Stomach (tissue), 4 donors: ENCODE data around the gene GAL3ST2.

ENCODE experiments used
- POLR2AphosphoS5 ChIP-seq, 3 donors: sonication (generic); formaldehyde crosslinking; IDR thresholded peaks; one replicate each; pipeline ENCODE4 v1.6.1; 2016; ENCODE audit warnings: antibody characterized with exemption in 3 of 3
- TF ChIP-seq, protein P1 (sequence below), 7 experiments: fragments of 450-650 bp in 4 of 7; fragments of 200-600 bp in 3 of 7; sonication (generic) in 3 of 7; IDR thresholded peaks; one replicate each; pipeline ENCODE4 v1.5.1; 2016 to 2019; ENCODE audit warnings: antibody characterized with exemption in 7 of 7, control low read depth in 2 of 7, mild to moderate bottlenecking in 1 of 7

DNA sequence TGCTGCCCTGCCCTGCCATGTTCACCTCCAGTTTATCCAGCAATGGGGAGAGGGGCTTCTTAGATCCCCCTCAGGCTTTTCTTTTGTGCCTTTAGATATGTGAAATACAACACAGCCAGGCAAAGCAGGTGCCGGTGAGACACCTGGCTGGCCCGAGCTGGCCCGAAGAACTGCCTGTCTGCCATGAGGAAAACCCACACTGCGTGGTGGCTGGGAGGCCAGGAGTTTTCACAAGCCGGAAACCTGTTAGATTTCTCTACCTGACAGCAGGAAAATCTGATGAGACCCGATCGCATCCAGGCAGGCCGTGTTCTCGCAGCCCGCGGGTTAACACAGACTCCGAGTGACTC, 5.7 kb upstream of the GAL3ST2 start:
- TF ChIP-seq POLR2AphosphoS5 (IDR thresholded peaks at IDR 0.05), result no peak
- TF ChIP-seq, protein P1, sequence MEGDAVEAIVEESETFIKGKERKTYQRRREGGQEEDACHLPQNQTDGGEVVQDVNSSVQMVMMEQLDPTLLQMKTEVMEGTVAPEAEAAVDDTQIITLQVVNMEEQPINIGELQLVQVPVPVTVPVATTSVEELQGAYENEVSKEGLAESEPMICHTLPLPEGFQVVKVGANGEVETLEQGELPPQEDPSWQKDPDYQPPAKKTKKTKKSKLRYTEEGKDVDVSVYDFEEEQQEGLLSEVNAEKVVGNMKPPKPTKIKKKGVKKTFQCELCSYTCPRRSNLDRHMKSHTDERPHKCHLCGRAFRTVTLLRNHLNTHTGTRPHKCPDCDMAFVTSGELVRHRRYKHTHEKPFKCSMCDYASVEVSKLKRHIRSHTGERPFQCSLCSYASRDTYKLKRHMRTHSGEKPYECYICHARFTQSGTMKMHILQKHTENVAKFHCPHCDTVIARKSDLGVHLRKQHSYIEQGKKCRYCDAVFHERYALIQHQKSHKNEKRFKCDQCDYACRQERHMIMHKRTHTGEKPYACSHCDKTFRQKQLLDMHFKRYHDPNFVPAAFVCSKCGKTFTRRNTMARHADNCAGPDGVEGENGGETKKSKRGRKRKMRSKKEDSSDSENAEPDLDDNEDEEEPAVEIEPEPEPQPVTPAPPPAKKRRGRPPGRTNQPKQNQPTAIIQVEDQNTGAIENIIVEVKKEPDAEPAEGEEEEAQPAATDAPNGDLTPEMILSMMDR (IDR thresholded peaks at IDR 0.05), result no peak
